WTC11 (cell line): ENCODE results near the gene TRAPPC14. TPM values are rescaled to one million over a fixed set of nuclear protein-coding genes. Genes with fewer than 3 reads are reported as not detected.

Source experiments
- ATAC-seq: fragments of 200-7000 bp; cut with Tn5 transposase; 2 replicates; pipeline ENCODE4 v1.10.0; 2021; ENCODE audit warnings: mild to moderate bottlenecking, moderate library complexity
- CTCF ChIA-PET: fragments of 300-600 bp; sonication (Branson Sonifier 250); formaldehyde crosslinking; loops from one replicate; lab custom pipeline; 2021; ENCODE audit warnings: antibody characterized with exemption; lab: Charles Lee
- POLR2A ChIA-PET: fragments of 350-600 bp; sonication (Branson Sonifier 250); formaldehyde crosslinking; loops from one replicate; lab custom pipeline; 2021; ENCODE audit warnings: antibody characterized with exemption; lab: Charles Lee
- DNase-seq: peaks from one replicate; pipeline ENCODE4 v3.0.0; 2021; ENCODE audit warnings: low spot score
- H3K27ac Mint-ChIP-seq: 2 replicates; pipeline ENCODE4 v1.8.0; 2021; ENCODE audit warnings: mixed read lengths
- H3K27me3 Mint-ChIP-seq: 2 replicates; pipeline ENCODE4 v1.8.0; 2021; ENCODE audit warnings: low read depth, mild to moderate bottlenecking, moderate library complexity, mixed read lengths
- H3K36me3 Mint-ChIP-seq: 2 replicates; pipeline ENCODE4 v1.8.0; 2021; ENCODE audit warnings: mixed read lengths
- H3K4me1 Mint-ChIP-seq: 2 replicates; pipeline ENCODE4 v1.8.0; 2022; ENCODE audit warnings: mixed read lengths
- H3K4me3 Mint-ChIP-seq: 2 replicates; pipeline ENCODE4 v1.8.0; 2021; ENCODE audit warnings: mild to moderate bottlenecking, moderate library complexity, mixed read lengths
- H3K9me3 Mint-ChIP-seq: 2 replicates; pipeline ENCODE4 v1.8.0; 2021; ENCODE audit warnings: mixed read lengths
- ATF6 ChIP-seq: sonication (generic); formaldehyde crosslinking; IDR thresholded peaks from 2 replicates; pipeline ENCODE4 v1.8.1; 2023; ENCODE audit warnings: mild to moderate bottlenecking, missing genetic modification reagents
- ERG ChIP-seq: fragments of 250-450 bp; sonication (Bioruptor Pico); IDR thresholded peaks from 2 replicates; pipeline ENCODE4 v1.8.0; 2021; ENCODE audit warnings: mild to moderate bottlenecking
- FOXP4 ChIP-seq: sonication (generic); formaldehyde crosslinking; IDR thresholded peaks from 2 replicates; pipeline ENCODE4 v1.8.0; 2022; ENCODE audit warnings: mild to moderate bottlenecking, missing genetic modification reagents
- GABPB1 ChIP-seq: sonication (generic); formaldehyde crosslinking; IDR thresholded peaks from 2 replicates; pipeline ENCODE4 v1.8.1; 2023; ENCODE audit warnings: mild to moderate bottlenecking, missing genetic modification reagents
- IRF2 ChIP-seq: sonication (generic); formaldehyde crosslinking; IDR thresholded peaks from 2 replicates; pipeline ENCODE4 v1.8.0; 2022; ENCODE audit warnings: low read depth, missing genetic modification reagents, borderline replicate concordance
- MAX ChIP-seq: sonication (generic); formaldehyde crosslinking; IDR thresholded peaks from 2 replicates; pipeline ENCODE4 v1.8.0; 2022; ENCODE audit warnings: mild to moderate bottlenecking, missing genetic modification reagents
- MLX ChIP-seq: sonication (generic); formaldehyde crosslinking; IDR thresholded peaks from 2 replicates; pipeline ENCODE4 v1.8.1; 2023; ENCODE audit warnings: mild to moderate bottlenecking, missing genetic modification reagents, moderate library complexity
- NFE2L1 ChIP-seq: sonication (generic); formaldehyde crosslinking; IDR thresholded peaks from 2 replicates; pipeline ENCODE4 v1.8.1; 2023; ENCODE audit warnings: missing genetic modification reagents
- PRRX2 ChIP-seq: fragments of 250-450 bp; sonication (Bioruptor Pico); IDR thresholded peaks from 2 replicates; pipeline ENCODE4 v1.8.0; 2021; ENCODE audit warnings: mild to moderate bottlenecking
- SMAD3 ChIP-seq: sonication (generic); formaldehyde crosslinking; IDR thresholded peaks from 2 replicates; pipeline ENCODE4 v1.8.0; 2022; ENCODE audit warnings: missing genetic modification reagents, mild to moderate bottlenecking, borderline replicate concordance
- TEAD1 ChIP-seq: sonication (generic); formaldehyde crosslinking; IDR thresholded peaks from 2 replicates; pipeline ENCODE4 v1.8.0; 2022; ENCODE audit warnings: mild to moderate bottlenecking, missing genetic modification reagents
- USF1 ChIP-seq: sonication (generic); formaldehyde crosslinking; IDR thresholded peaks from 2 replicates; pipeline ENCODE4 v1.8.0; 2022; ENCODE audit warnings: mild to moderate bottlenecking, missing genetic modification reagents
- ZMAT4 ChIP-seq: fragments of 250-450 bp; sonication (Bioruptor Pico); IDR thresholded peaks from 2 replicates; pipeline ENCODE4 v1.9.0; 2021; ENCODE audit warnings: mild to moderate bottlenecking
- total RNA-seq: library from RNA; stranded (reverse); gene quantifications from 3 replicates; pipeline ENCODE4 v1.2.3, GENCODE V29; 2021
- TF ChIP-seq, protein P1 (sequence below): sonication (generic); formaldehyde crosslinking; IDR thresholded peaks from 2 replicates; pipeline ENCODE4 v1.8.0; 2023; ENCODE audit warnings: missing genetic modification reagents, mild to moderate bottlenecking, borderline replicate concordance
- TF ChIP-seq, protein P2 (sequence below): sonication (generic); formaldehyde crosslinking; IDR thresholded peaks from 2 replicates; pipeline ENCODE4 v1.8.1; 2022; ENCODE audit warnings: mild to moderate bottlenecking, moderate library complexity, missing genetic modification reagents
- TF ChIP-seq, protein P3 (sequence below): sonication (generic); formaldehyde crosslinking; IDR thresholded peaks from 2 replicates; pipeline ENCODE4 v1.8.1; 2022; ENCODE audit warnings: missing genetic modification reagents, borderline replicate concordance

TRAPPC14 gene
- total RNA-seq, 1 experiment from 2014 or later: 28.0 TPM

DNA sequence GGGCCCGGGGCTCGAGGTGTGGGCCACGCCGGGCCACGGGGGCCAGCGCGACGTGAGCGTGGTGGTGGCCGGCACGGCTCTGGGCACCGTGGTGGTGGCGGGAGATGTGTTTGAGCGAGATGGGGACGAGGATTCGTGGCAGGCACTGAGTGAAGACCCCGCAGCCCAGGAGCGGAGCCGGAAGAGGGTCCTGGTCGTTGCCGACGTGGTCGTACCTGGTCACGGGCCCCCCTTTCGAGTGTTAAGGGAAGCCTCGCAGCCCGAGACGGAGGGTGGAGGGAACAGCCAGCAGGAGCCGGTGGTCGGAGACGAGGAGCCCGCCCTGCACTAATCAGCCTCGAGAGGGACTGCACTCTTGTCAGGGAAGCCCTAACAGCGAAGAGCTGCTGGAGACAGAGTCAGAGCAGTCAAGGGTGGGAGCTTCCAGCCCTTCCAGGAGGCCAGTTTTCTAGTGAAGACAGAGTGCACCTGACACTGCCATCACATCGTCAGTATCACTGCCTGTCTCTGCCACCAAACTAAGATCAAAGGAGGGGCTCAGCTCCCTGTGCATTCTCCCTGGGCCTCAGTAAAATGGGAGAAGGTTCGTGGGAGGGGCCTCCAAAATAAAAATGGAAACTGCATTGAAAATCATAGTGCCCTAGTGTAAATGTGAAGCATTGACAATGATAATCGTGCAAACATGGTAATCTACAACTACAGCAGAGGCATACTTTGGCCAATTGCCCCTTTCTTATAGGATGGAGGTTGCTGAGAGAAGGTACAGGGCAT is 30.5 kb downstream of the TRAPPC14 start (continued):
- TF ChIP-seq, protein P1, sequence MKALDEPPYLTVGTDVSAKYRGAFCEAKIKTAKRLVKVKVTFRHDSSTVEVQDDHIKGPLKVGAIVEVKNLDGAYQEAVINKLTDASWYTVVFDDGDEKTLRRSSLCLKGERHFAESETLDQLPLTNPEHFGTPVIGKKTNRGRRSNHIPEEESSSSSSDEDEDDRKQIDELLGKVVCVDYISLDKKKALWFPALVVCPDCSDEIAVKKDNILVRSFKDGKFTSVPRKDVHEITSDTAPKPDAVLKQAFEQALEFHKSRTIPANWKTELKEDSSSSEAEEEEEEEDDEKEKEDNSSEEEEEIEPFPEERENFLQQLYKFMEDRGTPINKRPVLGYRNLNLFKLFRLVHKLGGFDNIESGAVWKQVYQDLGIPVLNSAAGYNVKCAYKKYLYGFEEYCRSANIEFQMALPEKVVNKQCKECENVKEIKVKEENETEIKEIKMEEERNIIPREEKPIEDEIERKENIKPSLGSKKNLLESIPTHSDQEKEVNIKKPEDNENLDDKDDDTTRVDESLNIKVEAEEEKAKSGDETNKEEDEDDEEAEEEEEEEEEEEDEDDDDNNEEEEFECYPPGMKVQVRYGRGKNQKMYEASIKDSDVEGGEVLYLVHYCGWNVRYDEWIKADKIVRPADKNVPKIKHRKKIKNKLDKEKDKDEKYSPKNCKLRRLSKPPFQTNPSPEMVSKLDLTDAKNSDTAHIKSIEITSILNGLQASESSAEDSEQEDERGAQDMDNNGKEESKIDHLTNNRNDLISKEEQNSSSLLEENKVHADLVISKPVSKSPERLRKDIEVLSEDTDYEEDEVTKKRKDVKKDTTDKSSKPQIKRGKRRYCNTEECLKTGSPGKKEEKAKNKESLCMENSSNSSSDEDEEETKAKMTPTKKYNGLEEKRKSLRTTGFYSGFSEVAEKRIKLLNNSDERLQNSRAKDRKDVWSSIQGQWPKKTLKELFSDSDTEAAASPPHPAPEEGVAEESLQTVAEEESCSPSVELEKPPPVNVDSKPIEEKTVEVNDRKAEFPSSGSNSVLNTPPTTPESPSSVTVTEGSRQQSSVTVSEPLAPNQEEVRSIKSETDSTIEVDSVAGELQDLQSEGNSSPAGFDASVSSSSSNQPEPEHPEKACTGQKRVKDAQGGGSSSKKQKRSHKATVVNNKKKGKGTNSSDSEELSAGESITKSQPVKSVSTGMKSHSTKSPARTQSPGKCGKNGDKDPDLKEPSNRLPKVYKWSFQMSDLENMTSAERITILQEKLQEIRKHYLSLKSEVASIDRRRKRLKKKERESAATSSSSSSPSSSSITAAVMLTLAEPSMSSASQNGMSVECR: no peak; the same call in 1 of the 2 replicates

DNA sequence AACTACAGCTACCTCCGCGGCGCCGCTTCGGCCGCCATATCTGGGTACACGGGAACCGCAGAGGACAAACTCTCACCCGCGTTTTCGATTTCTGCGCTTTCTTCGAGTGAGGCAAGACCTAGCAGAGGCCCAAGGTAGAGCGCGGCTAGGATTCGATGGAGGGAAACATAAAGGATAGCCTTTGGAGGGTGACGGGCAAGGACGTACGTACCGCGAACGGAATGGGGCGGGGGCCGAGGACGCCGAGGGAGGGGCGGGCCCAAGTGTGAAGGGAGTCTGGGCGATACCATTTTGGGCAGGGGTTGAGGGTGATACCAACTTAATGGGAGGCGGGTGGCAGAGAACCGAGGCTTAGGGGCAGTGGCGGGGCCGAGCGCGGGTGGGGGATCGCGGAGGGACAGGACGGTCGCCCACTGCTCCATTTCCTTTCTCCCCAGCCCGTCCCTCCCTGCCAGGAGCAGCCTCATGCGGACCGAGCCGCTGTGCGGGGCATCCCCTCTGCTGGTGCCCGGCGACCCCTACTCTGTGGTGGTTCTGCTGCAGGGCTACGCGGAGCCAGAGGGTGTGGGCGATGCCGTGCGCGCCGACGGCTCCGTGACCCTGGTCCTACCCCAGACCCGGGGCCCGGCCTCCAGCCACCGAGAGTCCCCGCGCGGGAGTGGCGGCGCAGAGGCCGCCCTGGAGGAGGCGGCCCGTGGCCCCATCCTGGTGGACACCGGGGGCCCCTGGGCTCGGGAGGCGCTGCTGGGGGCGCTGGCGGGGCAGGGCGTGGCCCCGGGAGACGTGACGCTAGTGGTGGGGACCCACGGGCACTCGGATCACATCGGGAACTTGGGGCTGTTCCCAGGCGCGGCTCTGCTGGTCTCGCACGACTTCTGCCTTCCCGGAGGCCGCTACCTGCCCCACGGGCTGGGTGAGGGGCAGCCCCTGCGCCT is 31.3 kb downstream of the TRAPPC14 start, which contains the start of gene MBLAC1:
MBLAC1 (plus strand) TSS at position 37 of the 935 bp plus-strand sequence; CDS start at position 466, 429 bp downstream.
- ChIA-PET POLR2A (interaction anchor here (0.6 to 2.3 kb wide), 5 partner anchors 22 to 529 kb away, joined by 3 to 21 read pairs (median 3); partner anchors contain the start of genes AP4M1, LAMTOR4, MCM7 and TMEM225B), CTCF (interaction anchor here (0.6 to 2.1 kb wide), 6 partner anchors 14 to 701 kb away, joined by 3 to 5 read pairs (median 3); partner anchors contain the start of gene AP4M1)
- peaks cover 2% of the 10 kb centered on the region; the same call in 1 of the 2 replicates for H3K36me3 Mint-ChIP-seq
- H3K9me3 Mint-ChIP-seq: no peaks in the 10 kb centered on the region
- peaks cover 15% of the 10 kb centered on the region for H3K4me1 Mint-ChIP-seq
- H3K4me3 Mint-ChIP-seq: peak within 1 kb of the TSS; percentile 99
- peak within 1 kb of the TSS; percentile 99 for H3K27ac Mint-ChIP-seq
- peaks cover 15% of the 10 kb centered on the region for H3K27me3 Mint-ChIP-seq
- DNase-seq (peak; percentile 86), ATAC-seq (peak; percentile 62)
- TF ChIP-seq ZMAT4 (no peak), GABPB1 (peak; percentile 30; the same call in 1 of the 2 replicates), TEAD1 (peak; percentile 69), NFE2L1 (CRISPR knock-in tag) (peak; percentile 12; the same call in 1 of the 2 replicates), ATF6 (CRISPR knock-in tag) (no peak), SMAD3 (0 out of 2 replicates have a peak, but pooled peaks have one; percentile 32), USF1 (no peak), MAX (CRISPR knock-in tag) (peak; percentile 41), ERG (peak; percentile 23; the same call in 1 of the 2 replicates), FOXP4 (CRISPR knock-in tag) (peak; percentile 28; the same call in 1 of the 2 replicates), IRF2 (CRISPR knock-in tag) (no peak), MLX (CRISPR knock-in tag) (no peak; the same call in 1 of the 2 replicates), PRRX2 (CRISPR knock-in tag) (no peak)
- TF ChIP-seq, protein P2, sequence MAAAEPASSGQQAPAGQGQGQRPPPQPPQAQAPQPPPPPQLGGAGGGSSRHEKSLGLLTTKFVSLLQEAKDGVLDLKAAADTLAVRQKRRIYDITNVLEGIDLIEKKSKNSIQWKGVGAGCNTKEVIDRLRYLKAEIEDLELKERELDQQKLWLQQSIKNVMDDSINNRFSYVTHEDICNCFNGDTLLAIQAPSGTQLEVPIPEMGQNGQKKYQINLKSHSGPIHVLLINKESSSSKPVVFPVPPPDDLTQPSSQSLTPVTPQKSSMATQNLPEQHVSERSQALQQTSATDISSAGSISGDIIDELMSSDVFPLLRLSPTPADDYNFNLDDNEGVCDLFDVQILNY (CRISPR knock-in tag): peak; percentile 23; the same call in 1 of the 2 replicates
- TF ChIP-seq, protein P3, sequence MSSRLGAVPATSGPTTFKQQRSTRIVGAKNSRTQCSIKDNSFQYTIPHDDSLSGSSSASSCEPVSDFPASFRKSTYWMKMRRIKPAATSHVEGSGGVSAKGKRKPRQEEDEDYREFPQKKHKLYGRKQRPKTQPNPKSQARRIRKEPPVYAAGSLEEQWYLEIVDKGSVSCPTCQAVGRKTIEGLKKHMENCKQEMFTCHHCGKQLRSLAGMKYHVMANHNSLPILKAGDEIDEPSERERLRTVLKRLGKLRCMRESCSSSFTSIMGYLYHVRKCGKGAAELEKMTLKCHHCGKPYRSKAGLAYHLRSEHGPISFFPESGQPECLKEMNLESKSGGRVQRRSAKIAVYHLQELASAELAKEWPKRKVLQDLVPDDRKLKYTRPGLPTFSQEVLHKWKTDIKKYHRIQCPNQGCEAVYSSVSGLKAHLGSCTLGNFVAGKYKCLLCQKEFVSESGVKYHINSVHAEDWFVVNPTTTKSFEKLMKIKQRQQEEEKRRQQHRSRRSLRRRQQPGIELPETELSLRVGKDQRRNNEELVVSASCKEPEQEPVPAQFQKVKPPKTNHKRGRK (CRISPR knock-in tag): no peak
